Neural cell (in vitro differentiated cells): Measurements from ENCODE around the gene STN1. TPM values are rescaled to one million over a fixed set of nuclear protein-coding genes. Genes with fewer than 3 reads are reported as not detected.

Experiments used
- H2AFZ ChIP-seq: fragments of 200-600, 300-800 bp; sonication (generic), shearing (Covaris generic); 2 replicates; pipeline ENCODE4 v1.6.0; 2014; ENCODE audit warnings: low read depth, mild to moderate bottlenecking, antibody characterized with exemption, low read length, moderate library complexity
- H3F3A ChIP-seq: fragments of 200-600 bp; shearing (Covaris generic); 2 replicates; pipeline ENCODE4 v1.6.1; 2016; ENCODE audit warnings: mild to moderate bottlenecking, moderate library complexity, mixed read lengths, antibody characterized with exemption, low read length; ENCODE audit not compliant: insufficient read depth, poor library complexity, severe bottlenecking
- H3K27ac ChIP-seq: fragments of 200-600, 300-800 bp; sonication (generic), shearing (Covaris generic); 2 replicates; pipeline ENCODE4 v1.5.1; 2014; ENCODE audit warnings: mild to moderate bottlenecking, low read length, moderate library complexity
- H3K27me3 ChIP-seq: fragments of 300-800, 200-600 bp; sonication (generic), shearing (Covaris generic); 2 replicates; pipeline ENCODE4 v1.6.0; 2014; ENCODE audit warnings: mild to moderate bottlenecking, low read depth, low read length, moderate library complexity; ENCODE audit not compliant: insufficient read depth
- H3K36me3 ChIP-seq: fragments of 300-800, 200-600 bp; sonication (generic), shearing (Covaris generic); 2 replicates; pipeline ENCODE4 v1.5.1; 2014; ENCODE audit warnings: mild to moderate bottlenecking, antibody characterized with exemption, low read length, moderate library complexity; ENCODE audit not compliant: insufficient read depth
- H3K4me2 ChIP-seq: fragments of 300-800, 200-600 bp; sonication (generic), shearing (Covaris generic); 2 replicates; pipeline ENCODE4 v1.6.0; 2014; ENCODE audit warnings: mild to moderate bottlenecking, low read length
- H3K4me3 ChIP-seq: fragments of 300-800, 200-600 bp; sonication (generic), shearing (Covaris generic); 2 replicates; pipeline ENCODE4 v1.5.1; 2014; ENCODE audit warnings: mild to moderate bottlenecking, low read length, moderate library complexity
- H3K79me2 ChIP-seq: fragments of 200-600 bp; shearing (Covaris generic); replicated peaks from 2 replicates; pipeline ENCODE4 v1.6.0; 2014; ENCODE audit warnings: mild to moderate bottlenecking, low read length, moderate library complexity; ENCODE audit not compliant: insufficient read depth
- H3K9ac ChIP-seq: fragments of 300-800, 200-600 bp; sonication (generic), shearing (Covaris generic); 2 replicates; pipeline ENCODE4 v1.6.1; 2016; ENCODE audit warnings: mild to moderate bottlenecking, low read length, mixed read lengths
- H3K9me2 ChIP-seq: fragments of 200-600 bp; shearing (Covaris generic); 2 replicates; pipeline ENCODE4 v1.6.1; 2016; ENCODE audit warnings: mild to moderate bottlenecking, low read length, mixed read lengths; ENCODE audit not compliant: insufficient read depth
- H3K9me3 ChIP-seq: fragments of 200-600, 300-800 bp; sonication (generic), shearing (Covaris generic); 2 replicates; pipeline ENCODE4 v1.6.1; 2016; ENCODE audit warnings: mild to moderate bottlenecking, mixed run types, low read length, moderate library complexity, mixed read lengths
- H4K20me1 ChIP-seq: fragments of 200-600 bp; shearing (Covaris generic); 2 replicates; pipeline ENCODE4 v1.6.1; 2016; ENCODE audit warnings: mild to moderate bottlenecking, mixed run types; ENCODE audit not compliant: insufficient read depth
- CTCF ChIP-seq: fragments of 450-650 bp; IDR thresholded peaks from 2 replicates; pipeline ENCODE4 v1.5.1; 2014; ENCODE audit warnings: antibody characterized with exemption, mild to moderate bottlenecking, moderate library complexity; ENCODE audit not compliant: poor library complexity, severe bottlenecking
- EP300 ChIP-seq: fragments of 450-650 bp; conservative IDR thresholded peaks from 2 replicates; pipeline ENCODE4 v1.6.1; 2014; ENCODE audit warnings: antibody characterized with exemption, mild to moderate bottlenecking, moderate library complexity; ENCODE audit not compliant: poor library complexity, severe bottlenecking
- POLR2AphosphoS5 ChIP-seq: IDR thresholded peaks from 2 replicates; pipeline ENCODE4 v1.6.1; 2012
- RAD21 ChIP-seq: fragments of 450-650 bp; conservative IDR thresholded peaks from 2 replicates; pipeline ENCODE4 v1.6.1; 2014; ENCODE audit warnings: antibody characterized with exemption, mild to moderate bottlenecking, moderate library complexity
- REST ChIP-seq: IDR thresholded peaks from 2 replicates; pipeline ENCODE4 v1.6.1; 2012; ENCODE audit warnings: borderline replicate concordance
- SMC3 ChIP-seq: fragments of 450-650 bp; conservative IDR thresholded peaks from 2 replicates; pipeline ENCODE4 v1.6.1; 2014; ENCODE audit warnings: antibody characterized with exemption, mild to moderate bottlenecking, moderate library complexity; ENCODE audit not compliant: poor library complexity
- TAF1 ChIP-seq: IDR thresholded peaks from 2 replicates; pipeline ENCODE4 v1.6.1; 2012; ENCODE audit warnings: low read depth
- polyA plus RNA-seq: library from polyadenylated mRNA; depleted of rRNA; stranded (reverse); fragments of >200 nt; gene quantifications from 2 replicates; pipeline ENCODE4 v1.2.3, GENCODE V29; 2014

The STN1 gene
- polyA plus RNA-seq, 1 donor from 2014 or later: 9.4 TPM

- H3K9me2 ChIP-seq: no peaks in the 10 kb centered on the region
- H3K9ac ChIP-seq: no peak overlapping the region
- H3K36me3 ChIP-seq: no peaks in the 10 kb centered on the region
- peak overlapping the region; percentile 41 for H2AFZ ChIP-seq
- no peaks in the 10 kb centered on the region for H3K79me2 ChIP-seq
- H3K27me3 ChIP-seq: no peaks in the 10 kb centered on the region
- H3K4me3 ChIP-seq: no peak overlapping the region
- no peak overlapping the region for H3K27ac ChIP-seq
- H3K9me3 ChIP-seq: no peaks in the 10 kb centered on the region
- peak; percentile 46 for TF ChIP-seq RAD21
- peak; percentile 31 for TF ChIP-seq SMC3
- no peak for TF ChIP-seq POLR2AphosphoS5
- peak; percentile 39 for TF ChIP-seq CTCF
- H4K20me1 ChIP-seq: no peaks in the 10 kb centered on the region
- H3F3A ChIP-seq: no peaks in the 10 kb centered on the region
- no peak overlapping the region for H3K4me2 ChIP-seq
Measured at GRCh38 chr10:103921750-103922195, 3.8 kb upstream of the STN1 start.

- H3K9me3 ChIP-seq: no peaks in the 10 kb centered on the region
Measured at GRCh38 chr10:103921248-103921647, 3.3 kb upstream of the STN1 start.

More at GRCh38 chr10:103921248-103921647, 3.3 kb upstream of the STN1 start:
- Histone ChIP-seq H3K9me2 (no peaks in the 10 kb centered on the region), H3K36me3 (no peaks in the 10 kb centered on the region), H3K79me2 (no peaks in the 10 kb centered on the region), H3K27ac (no peak overlapping the region), H3F3A (no peaks in the 10 kb centered on the region), H3K27me3 (no peaks in the 10 kb centered on the region), H4K20me1 (no peaks in the 10 kb centered on the region), H3K4me2 (no peak overlapping the region), H3K4me3 (no peak overlapping the region), H3K9ac (no peak overlapping the region), H2AFZ (no peak overlapping the region)
- TF ChIP-seq REST (no peak), POLR2AphosphoS5 (no peak), CTCF (no peak), TAF1 (no peak), RAD21 (no peak), EP300 (no peak)
